Stimulated activated naive CD8-positive, alpha-beta T cell treated with anti-CD3 and anti-CD28 coated beads, Interleukin-15, Interleukin-2, amounts not matched to agents 100 U/mL and 50 U/mL, for 24 hours (primary cell): ENCODE measurements around the gene HIPK4.
"Not testable (repeated sequence)": the region's sequence is repeated elsewhere in the genome, so short reads cannot be mapped to it uniquely, and the experiment has no call there.

ENCODE experiments used
- ATAC-seq: fragments of 150-1000 bp; cut with Tn5 transposase; one replicate; pipeline ENCODE4 v1.10.0; 2021
- DNase-seq: peaks from one replicate; pipeline ENCODE4 v3.0.0; 2021

The HIPK4 gene, protein sequence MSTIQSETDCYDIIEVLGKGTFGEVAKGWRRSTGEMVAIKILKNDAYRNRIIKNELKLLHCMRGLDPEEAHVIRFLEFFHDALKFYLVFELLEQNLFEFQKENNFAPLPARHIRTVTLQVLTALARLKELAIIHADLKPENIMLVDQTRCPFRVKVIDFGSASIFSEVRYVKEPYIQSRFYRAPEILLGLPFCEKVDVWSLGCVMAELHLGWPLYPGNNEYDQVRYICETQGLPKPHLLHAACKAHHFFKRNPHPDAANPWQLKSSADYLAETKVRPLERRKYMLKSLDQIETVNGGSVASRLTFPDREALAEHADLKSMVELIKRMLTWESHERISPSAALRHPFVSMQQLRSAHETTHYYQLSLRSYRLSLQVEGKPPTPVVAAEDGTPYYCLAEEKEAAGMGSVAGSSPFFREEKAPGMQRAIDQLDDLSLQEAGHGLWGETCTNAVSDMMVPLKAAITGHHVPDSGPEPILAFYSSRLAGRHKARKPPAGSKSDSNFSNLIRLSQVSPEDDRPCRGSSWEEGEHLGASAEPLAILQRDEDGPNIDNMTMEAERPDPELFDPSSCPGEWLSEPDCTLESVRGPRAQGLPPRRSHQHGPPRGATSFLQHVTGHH

DNA sequence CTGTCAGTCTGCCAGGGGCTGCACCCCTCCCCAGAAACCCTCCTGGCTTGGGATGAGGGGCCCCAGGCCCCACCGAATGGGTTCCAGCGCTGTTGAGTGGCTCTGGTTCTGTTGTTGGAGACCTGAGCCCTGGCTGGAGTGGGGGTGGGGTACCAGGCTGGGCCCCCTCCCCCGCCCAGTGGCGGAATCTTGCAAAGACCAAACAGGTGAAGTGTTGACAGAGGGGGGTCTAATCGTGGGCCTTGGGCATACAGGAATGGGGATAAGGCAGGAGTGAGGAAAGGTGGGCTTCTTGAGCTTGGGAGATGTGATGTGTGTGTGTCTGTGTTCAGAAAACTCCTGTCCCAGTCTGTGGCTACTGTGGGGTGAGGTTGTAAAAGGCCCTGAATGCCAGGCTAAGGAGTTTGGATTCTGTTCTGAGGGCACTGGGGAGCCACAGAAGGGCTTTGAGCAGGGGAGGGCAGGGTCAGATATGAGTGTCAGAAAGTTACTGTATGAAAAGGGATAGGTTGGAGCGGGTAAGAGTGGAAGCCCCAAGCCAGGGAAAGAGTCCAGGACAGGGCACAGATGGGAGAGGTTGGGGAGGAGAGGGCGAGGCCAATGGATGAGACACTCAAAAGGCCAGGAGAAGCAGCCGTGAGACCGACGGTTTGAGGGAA is at the start of gene HIPK4:
HIPK4 (minus strand) TSS at position 98 of the 659 bp plus-strand sequence. CDS start 279 bp downstream, outside the sequence.
- no peak for DNase-seq
- ATAC-seq, result no peak

DNA sequence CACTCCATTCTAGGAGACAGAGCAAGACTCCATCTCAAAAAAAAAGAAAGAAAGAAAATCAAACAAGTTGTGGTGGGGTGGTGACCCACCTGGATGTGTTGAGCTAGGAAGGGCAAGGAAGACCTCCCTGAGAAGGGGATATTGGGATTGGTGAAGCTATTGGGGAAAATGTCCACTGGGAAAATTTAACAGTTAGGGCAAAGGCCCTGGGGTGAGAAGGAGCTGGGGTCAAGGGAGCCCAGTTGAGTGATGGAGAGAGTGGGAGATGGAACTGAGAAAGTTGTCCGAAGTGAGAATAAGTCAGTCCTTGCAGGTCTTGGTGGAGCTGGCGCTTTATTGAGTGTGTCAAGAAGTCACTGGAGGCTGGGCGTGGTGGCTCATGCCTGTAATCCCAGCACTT is 48.3 kb upstream of the HIPK4 start:
- DNase-seq (no peak), ATAC-seq (no peak)

DNA sequence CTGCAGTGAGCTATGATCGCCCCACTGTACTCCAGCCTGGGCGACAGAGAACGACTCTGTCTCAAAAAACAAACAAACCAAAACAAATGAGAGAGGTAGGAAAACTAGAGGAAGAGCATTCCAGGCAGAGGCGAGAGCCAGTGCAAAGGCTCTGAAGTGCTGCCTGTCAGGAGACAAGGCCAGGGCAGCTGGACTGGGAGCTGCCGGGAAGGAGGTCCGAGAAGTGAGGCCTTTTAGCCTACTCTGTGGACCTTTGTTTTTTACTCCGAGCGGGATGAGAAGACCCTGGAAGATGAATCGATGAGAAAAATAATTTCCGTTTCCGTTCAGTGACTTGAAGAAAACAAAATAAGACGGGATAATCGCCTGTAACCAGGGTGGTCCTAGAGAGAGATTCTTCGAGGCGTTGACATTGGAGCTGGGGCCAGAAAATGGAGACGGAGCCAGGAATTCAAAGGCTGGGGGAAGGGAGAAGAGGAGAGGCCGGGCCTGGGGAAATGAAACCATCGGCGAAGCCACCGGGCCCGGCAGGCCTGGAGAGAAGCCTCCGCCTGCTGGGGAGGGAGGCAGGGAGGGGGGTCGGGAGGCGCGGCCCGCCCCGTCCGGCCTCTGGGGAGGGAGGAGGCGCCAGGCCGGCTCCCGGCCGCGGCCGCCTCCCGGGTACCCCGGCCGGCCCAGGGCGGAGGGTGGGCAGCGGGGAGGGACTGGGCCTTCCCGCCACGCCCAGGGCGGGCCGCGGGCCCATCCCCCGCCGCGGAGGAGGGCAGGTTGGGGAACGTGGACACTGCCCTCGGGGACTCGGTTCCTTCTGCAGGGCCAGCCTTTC is 43.6 kb upstream of the HIPK4 start:
- ATAC-seq, result peak; percentile 78
- DNase-seq, result peak; percentile 65

DNA sequence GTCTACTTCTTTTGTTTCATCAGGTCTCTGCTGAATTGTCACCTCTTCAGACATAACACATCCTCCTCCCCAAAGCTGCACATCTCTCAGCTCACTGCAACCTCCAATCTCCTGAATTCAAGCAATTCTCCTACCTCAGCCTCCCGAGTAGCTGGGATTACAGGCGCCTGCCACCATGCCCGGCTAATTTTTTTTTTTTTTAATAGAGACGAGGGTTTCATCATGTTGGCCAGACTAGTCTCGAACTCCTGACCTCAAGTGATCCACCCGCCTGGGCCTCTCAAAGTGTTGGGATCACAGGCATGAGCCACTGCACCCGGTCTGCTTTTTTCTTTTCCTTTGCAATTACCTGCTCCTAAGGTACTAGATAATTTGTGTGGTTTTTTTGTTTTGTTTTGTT is 42.8 kb upstream of the HIPK4 start:
- ATAC-seq, DNase-seq: not testable (repeated sequence)

DNA sequence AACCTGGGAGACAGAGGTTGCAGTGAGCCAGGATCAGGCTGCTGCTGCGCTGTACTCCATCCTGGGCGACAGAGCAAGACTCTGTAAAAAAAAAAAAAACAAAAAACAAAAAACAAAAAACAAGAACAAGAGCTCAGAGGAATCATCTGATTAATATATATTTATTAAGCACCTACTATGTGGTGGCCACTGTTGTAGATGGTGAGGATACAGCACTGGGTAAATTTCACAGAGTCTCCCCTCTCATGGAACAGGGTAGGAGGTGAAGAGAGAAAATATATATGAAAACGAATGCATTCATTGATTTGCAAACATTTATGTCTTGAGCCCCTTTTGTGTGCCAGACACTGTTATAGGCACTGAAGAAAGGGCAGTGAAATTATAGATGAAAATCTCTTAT is 41.7 kb upstream of the HIPK4 start:
- no peak for DNase-seq
- no peak for ATAC-seq

DNA sequence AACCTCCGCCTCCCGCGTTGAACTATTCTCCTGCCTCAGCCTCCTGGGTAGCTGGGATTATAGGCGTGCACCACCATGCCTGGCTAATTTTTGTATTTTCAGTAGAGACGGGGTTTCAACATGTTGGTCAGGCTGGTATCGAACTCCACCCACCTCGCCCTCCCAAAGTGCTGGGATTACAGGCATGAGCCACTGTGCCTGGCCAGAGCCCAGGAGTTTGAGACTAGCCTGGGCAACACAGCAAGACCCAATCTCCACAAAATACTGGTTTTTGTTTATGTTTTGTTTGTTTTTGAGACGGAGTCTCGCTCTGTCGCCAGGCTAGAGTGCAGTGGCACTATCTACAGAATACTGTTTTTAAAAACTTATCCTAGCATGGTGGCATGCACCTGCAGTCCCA is 40.3 kb upstream of the HIPK4 start:
- not testable (repeated sequence) for ATAC-seq, DNase-seq

DNA sequence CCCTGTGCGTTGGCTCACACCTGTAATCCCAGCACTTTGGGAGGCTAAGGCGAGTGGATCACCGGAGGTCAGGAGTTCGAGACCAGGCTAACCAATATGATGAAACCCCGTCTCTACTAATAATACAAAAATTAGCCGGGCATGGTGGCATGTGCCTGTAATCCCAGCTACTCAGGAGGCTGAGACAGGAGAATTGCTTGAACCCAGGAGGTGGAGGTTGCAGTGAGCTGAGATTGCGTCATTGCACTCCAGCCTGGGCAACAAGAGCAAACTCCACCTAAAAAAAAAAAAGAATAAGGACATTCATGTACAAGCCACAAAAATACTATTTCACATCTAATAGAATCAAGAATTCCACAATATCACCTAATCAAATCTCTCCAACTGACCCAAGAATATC is 38.2 kb upstream of the HIPK4 start:
- DNase-seq, ATAC-seq: not testable (repeated sequence)

DNA sequence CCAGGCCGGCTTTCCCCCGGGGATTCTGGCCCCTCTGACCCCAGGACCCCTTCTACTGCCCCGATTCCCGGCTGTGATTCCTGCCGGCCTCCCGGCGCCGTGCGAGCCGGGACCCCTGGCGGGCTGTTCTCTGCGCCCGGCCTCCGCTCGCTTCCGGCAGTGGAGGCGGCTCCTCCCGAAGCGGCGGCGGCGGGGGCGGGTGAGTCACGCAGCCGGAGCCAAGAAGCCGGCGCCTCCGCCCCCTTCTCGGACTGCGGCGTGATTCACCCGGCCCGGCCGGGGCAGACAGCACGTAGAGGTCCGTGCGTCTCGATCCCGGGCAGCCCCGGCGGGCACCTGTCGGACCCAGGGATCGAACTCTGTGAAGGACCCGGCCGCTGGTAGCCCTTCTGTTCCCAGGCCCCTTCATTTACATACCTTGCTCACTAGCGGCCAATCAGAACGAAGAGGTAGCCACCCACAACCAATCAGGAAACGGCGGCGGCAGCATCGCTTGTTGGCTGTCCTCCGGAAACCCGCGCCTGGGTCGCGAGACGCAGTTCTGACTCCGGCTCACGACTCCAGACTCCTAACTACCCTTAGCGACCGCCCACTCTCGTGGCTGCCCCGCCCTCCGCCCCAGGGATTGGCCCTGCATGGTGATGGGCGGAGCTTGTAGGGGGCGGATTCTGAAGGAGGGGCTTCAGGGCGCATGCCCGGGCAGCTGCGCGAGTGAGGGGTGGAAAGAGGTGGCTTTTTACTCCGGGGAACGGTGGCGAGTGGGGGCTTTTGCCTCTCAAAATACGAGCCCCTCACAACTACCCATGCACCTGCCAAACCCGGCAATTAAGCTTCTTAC is 35.7 kb upstream of the HIPK4 start, which contains the start of gene SERTAD1:
SERTAD1 (minus strand) TSS at position 543 of the 838 bp plus-strand sequence. CDS start 2,446 bp downstream, outside the sequence.
- peak; percentile 90 for ATAC-seq
- DNase-seq, result peak; percentile 100

DNA sequence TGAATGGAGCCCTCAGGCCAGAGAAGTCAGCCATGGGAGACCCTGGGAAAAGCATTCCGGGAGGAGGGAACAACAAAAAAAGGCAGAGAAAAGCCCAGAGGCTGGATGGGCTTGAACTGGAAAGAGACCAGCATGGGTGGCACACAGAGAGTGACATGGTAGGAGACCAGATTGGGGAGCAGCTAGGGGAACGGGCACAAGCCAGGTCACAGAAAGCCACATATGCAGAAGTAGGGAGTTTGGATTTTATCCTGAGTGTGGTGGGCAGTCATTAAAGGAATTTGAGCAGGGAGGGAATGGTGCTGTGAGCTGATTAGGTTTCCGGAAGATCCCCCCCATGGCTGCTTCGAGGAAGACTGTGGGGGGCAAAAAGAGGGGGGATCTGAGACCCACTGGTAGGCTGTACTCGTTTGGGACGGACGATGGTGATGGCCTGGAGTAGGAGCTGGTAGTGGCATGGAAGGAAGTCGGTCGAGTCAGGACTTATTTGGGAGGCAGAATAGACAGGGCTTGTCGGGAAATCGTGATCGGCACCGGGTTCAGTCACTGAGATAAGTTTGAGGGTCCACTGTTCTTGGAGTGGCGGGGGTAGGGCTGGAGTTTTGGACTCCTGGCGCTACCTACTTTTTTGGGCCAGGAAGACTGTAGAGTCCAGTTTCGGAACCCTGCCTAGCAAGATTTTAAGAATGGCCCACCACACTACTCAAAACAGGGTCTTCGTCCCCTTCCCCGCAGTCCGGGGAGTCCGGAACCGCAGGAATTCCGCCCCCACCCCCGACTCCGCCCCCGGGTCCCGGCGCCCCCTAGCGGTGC is 34.9 kb upstream of the HIPK4 start:
- DNase-seq, result peak; percentile 26
- no peak for ATAC-seq

DNA sequence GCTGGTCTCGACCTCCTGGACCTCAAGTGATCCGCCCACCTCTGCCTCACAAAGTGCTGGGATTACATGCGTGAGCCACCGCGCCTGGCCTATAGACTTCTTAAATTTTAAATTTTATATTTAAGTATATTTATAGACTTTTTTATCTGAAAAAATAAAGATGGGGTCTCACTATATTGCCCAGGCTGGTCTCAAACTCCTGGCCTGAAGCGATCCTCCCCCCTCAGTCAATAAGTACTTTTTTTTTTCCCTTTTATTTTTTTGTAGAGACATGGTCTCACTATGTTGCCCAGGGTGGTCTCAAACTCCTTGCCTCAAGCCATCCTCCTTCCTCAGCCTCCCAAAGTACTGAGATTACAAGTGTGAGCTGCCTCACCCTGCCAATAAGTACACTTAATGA is 34.0 kb upstream of the HIPK4 start:
- DNase-seq, result no peak
- no peak for ATAC-seq

DNA sequence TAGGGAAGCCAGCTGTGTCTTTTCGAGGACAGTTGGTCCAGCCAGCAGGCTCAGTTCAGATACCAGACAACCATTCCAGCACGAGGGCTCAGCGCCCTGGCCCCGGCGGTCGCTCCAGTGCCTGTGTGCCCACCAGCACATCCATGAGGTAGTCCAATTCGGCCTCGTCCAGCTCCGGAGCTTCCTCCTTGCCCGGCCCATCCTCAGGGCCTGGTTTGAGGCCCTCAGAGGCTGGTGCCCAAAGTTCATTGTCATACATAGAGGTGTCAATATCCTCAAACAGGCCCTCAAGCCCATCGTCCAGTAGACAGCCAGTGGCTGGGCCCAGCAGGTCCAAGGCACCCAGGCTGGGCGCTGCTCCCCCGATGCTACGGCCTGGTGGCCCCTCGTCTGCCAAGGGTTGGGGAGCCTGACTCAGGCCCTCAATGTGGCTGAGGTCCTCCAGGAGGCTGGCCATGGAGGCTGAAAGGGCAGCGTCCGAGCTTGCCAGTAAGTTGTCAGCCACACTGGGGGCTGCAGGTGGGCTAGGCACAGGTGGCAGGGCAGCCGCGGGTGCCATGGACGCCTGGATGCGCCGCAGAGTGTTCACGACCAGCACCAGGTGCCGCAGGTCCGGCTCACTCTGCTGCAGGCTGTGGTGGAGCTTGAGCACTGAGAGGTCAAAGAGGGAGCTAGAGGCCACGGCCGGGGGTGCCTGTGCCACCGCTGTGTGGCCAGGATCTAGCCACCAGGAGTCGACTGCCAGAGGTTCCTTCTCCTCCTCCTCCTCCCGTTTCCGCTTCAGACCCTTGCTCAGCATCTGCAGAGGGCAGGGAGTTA is 33.0 kb upstream of the HIPK4 start:
- DNase-seq (no peak), ATAC-seq (no peak)

DNA sequence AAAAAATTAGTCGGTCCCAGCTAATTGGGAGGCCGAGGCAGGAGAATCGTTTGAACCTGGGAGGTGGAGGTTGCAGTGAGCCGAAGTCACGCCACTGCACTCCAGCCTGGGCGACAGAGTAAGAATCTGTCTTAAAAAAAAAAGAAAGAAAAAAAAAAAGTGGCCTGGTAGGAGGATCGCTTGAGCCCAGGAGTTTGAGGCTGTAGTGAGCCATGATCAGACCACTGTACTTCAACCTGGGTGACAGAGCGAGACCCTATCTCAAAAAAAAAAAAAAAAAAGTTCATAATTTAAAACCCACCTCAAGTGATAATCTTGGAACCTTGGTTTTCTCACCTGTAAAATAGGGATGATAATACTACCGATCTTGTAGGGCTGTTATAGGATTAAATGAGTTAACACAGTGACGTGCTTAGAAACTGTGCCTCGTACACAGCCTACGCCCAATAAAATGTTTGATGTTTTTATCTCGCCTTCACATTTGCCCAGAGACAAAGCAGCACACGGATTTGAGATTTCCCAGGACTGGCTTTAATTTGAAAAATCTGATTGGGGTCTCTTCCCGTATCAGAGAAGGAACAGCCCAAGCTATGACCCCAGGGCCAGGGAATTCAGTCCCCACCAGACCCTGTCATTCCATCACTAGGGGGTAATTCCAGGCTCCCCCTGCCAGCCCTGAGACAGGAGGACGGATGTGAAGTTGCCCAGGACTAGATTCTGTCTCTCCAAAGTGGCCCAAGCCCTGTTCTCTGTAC is 32.2 kb upstream of the HIPK4 start:
- ATAC-seq, result no peak
- no peak for DNase-seq

DNA sequence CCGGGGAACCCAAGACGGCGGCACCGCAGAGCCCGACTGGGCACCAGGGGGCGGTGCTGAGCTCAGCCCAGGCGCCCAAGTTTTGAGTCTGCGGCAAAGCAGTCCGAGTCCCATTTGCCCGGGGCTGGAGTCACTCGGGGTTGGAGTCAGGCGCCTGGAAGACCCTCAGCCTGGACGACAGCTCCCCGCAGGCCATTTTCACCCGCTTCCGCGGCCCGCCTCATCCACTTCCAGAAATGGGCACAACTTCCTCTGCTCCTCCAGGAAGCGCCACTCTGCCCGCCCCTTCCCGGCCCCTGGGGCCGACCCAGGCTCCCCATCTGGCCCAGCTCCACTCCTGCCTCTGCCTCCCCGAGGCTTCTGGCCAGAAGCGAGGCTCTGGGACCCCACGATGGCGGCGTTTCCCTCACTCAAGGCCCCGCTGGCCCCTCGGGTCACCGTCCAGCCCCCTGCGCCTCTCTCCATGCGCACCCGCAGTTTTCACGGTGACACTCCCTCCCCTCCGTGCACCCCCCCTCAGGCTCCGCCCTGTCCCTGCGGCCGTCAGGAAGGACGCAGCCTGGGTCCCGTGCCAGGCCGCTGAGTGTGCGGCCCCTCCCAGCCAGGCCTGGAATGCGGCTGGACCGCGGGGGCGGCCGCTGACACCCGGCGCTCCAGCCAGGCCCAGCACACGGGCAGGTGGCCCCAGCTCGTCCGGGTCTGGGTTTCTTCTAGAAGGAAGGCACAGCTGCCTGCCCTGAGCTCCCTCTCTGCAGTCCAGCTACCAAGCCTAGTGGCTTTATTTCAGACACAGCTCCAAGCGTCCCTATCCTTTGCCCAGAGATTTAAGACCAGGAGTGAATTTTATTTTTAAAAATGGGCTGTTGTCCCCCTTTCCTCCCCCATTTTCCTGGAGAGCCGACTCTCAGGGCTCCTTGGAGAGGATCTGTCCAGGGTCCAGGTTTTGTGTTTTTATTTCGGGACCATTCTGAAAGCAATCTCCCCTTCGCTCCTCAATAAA is 31.1 kb upstream of the HIPK4 start:
- DNase-seq (peak; percentile 84), ATAC-seq (peak; percentile 47)

DNA sequence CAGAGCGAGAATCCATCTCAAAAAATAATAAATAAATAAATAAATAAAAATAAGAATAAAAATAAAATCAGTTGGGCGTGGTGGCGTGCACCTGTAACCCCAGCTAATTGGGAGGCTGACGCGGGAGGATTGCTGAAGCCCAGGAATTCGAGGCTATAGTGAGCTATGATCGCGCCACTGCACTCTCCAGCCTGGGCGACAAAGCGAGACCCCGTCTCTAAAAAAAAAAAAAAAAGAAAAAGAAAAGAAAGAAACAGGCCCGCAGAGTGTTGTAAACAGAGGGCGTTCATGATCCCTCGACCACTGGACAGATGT is 30.4 kb upstream of the HIPK4 start:
- ATAC-seq (no peak), DNase-seq (no peak)

DNA sequence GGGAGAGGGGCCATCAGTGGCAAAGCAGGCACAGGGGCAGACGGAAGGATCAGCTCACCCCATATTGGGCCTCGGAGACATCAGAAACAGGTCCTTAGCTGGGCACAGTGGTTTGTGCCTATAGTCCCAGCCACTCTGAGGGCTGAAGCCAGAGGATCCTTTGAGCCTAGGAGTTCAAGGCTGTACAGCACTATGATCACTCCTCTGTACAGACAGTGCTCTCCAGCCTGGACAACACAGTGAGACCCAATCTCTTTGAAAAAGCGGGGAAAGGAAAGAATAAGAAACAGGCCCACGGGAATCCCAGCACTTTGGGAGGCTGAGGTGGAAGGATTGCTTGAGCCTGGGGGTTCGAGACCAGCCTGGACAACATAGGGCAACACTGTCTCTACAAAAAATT is 29.8 kb upstream of the HIPK4 start:
- DNase-seq (no peak), ATAC-seq (no peak)

DNA sequence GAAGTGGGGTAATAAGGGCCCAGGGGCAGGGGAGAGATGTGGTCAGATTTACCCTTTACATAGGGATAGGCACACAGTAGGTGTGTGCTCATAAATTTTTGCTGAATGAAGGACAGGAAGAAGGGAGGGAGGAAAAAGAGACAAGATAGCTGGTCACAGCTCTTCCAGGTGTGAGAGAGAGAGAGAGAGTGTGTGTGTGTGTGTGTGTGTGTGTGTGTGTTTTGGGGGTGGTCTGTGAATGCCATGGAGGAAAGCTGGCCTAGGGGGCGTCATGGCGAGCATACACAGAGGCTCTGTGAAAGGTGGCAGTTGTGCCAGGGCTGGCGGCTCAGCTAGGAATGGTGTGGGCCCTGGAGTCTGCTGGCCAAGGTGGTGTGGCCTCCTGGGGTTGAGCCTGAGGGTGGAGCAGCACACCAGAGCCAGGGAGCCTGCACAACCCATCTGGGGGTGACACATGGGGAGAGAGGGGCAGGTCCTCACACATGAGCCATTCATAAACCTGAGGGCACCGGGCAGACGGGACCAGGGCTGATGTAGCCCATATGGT is 29.2 kb upstream of the HIPK4 start:
- DNase-seq (no peak), ATAC-seq (no peak)

DNA sequence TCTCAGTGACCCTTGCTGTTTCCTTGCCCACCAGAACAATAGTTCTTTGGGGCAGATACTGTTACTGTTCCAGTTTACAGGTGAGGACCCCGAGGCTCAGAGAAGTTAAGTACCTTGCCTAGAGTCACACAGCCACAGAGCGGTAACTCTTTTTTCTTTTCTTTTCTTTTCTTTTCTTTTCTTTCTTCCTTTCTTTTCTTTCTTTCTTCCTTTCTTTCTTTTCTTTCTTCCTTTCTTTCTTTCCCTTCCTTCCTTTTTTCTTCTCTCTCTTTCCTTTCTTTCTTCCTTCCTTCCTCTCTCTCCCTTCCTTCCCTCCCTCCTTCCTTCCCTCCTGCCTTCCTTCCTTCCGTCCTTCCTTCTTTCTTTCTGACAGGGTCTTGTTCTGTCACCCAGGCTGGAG is 28.1 kb upstream of the HIPK4 start:
- ATAC-seq (no peak), DNase-seq (no peak)
